GM12878 (cell line): Measurements from ENCODE around the gene CD151.

Experiments used
- BHLHE40 ChIP-seq, 2 experiments: fragments of 450-650 bp in 1 of 2; IDR thresholded peaks; 2 replicates each; pipeline ENCODE4 v1.6.1; 2011 to 2017; ENCODE audit warnings: low read depth in 2 of 2, borderline replicate concordance in 1 of 2, improper control_type of control experiment in 1 of 2, low read length in 1 of 2, mild to moderate bottlenecking in 1 of 2
- CEBPB ChIP-seq, 2 experiments: fragments of 150-350 bp in 1 of 2; IDR thresholded peaks; 2 replicates each; pipeline ENCODE4 v1.6.1; 2012 to 2014; ENCODE audit warnings: low read depth in 2 of 2, low read length in 2 of 2, borderline replicate concordance in 1 of 2, inconsistent platforms in 1 of 2
- EZH2 ChIP-seq: IDR thresholded peaks from 2 replicates; pipeline ENCODE4 v1.6.1; 2012; ENCODE audit warnings: low read depth, mild to moderate bottlenecking, control low read depth, inconsistent platforms, low read length, borderline replicate concordance; ENCODE audit not compliant: control insufficient read depth
- POLR2A ChIP-seq: IDR thresholded peaks from 2 replicates; pipeline ENCODE4 v1.6.1; 2011; ENCODE audit warnings: low read depth, mild to moderate bottlenecking, low read length
- POLR2AphosphoS5 ChIP-seq: IDR thresholded peaks from 2 replicates; pipeline ENCODE4 v1.6.1; 2011; ENCODE audit warnings: mild to moderate bottlenecking, low read length, inconsistent platforms

DNA sequence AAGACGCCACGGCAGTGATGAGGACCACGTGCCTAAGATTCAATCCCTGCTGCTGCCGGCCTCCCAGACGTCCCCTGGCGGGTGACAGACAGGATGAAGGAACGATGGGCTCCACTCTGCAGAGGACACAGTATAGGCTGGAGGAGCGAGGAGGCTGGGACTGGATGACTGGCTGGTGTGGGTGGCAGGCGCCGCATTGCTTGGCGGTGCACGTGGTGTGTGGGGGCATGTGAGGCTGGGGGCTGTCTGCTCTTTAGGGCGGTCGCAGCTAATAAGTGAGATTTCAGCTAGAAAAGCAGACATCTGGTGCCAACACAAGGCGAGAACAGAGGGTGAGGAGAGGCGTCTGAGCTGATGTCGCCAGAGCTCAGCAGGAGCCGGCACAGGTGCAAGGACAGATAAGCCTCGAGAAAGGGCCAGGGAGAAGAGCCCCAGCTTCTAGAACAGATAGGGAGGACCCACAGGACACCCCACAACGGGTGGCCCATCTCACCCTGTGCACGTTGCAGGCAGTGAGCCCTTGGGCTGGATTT lies 43.1 kb downstream of the CD151 start:
- no peak; the same call in 1 of the 2 replicates for TF ChIP-seq POLR2A
- no peak for TF ChIP-seq EZH2
- no peak for TF ChIP-seq BHLHE40 (IDR thresholded peaks at IDR 0.05; ENCODE audit: borderline replicate concordance in 1 of 2, low read depth in 2 of 2, low read length in 1 of 2)
- TF ChIP-seq POLR2AphosphoS5 = no peak
- no peak for TF ChIP-seq CEBPB (IDR thresholded peaks at IDR 0.05; ENCODE audit: borderline replicate concordance in 1 of 2, low read depth in 2 of 2, low read length in 2 of 2)
